Activated CD4-positive, alpha-beta T cell treated with anti-CD3 and anti-CD28 coated beads, Interleukin-2, Interleukin-4, amounts not matched to agents 100 ng/mL and 50 ng/mL, durations not matched to agents 16 hours and 8 hours (primary cell): Measurements from ENCODE around the gene MPG.
"Not testable (repeated sequence)": the region's sequence is repeated elsewhere in the genome, so short reads cannot be mapped to it uniquely, and the experiment has no call there.

Experiments
- DNase-seq: peaks from one replicate; pipeline ENCODE4 v3.0.0-alpha.2; 2020; ENCODE audit warnings: low spot score

MPG gene

DNA sequence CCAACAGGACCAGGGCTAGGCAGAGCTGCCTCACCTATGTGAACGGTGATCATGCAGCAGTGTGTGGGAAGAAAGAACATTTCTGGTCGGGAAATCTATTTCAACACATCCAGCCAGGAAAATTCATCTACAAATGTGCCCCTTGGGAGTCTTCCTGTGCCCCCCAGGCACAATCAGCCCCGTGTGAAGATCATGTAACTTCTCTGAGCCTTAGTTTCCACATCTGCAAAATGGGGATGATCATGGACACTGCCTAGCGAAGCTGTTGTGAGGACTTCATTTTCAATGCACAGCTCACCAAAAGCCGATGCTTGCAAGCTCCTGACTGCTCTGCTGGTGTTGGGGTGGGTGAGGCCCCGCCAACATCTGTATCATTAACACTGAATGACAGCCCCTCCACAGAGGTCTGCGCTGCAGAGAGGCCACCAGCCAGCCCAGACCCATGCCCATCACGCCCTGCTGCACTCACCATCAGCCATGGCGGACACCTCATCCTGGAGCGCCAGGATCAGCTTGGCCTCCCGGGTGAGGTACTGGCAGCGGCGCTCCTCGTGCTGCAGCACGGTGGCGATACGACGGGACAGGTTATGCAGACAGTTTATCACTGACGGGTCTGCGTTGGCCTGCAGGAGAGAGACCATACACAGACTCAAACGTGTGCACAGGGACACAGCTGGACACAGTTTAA, 34.3 kb downstream of the MPG start:
- DNase-seq, result no peak

DNA sequence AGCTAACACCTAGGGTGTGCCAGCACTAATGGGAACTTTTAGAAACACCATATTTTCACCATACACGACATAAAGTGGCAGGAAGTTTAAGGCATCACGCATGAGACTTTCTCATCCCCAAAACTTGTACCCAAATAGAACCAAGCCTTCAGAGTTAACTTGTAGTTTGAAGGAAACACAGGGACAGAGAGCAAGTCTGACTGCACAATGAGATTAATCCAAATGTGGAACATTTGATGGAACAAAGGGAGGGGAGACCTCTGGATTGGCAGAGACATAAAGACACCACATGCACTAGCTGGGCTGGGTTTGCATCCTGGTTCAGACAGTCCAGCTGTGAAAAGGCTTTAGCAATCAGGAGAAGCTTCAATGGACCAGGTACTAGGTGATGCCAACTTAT, 36.3 kb downstream of the MPG start:
- DNase-seq, result no peak

DNA sequence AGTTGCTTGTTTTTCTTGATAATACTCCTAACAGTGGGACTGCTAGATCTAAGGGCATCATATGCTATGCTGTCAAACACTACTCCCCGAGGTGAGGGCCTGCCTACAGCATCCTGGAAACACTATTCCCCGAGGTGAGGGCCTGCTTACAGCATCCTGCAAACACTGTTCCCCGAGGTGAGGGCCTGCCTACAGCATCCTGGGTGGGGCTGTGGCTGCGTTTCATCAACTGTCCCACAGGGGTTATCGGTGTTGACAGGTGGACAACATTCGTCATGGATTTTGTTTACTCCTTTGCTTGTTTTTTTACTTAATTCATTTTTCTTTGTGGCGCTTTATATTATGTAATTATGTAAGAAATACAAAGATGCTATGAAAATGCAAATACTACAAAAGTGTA, 38.0 kb downstream of the MPG start:
- DNase-seq, result no peak

DNA sequence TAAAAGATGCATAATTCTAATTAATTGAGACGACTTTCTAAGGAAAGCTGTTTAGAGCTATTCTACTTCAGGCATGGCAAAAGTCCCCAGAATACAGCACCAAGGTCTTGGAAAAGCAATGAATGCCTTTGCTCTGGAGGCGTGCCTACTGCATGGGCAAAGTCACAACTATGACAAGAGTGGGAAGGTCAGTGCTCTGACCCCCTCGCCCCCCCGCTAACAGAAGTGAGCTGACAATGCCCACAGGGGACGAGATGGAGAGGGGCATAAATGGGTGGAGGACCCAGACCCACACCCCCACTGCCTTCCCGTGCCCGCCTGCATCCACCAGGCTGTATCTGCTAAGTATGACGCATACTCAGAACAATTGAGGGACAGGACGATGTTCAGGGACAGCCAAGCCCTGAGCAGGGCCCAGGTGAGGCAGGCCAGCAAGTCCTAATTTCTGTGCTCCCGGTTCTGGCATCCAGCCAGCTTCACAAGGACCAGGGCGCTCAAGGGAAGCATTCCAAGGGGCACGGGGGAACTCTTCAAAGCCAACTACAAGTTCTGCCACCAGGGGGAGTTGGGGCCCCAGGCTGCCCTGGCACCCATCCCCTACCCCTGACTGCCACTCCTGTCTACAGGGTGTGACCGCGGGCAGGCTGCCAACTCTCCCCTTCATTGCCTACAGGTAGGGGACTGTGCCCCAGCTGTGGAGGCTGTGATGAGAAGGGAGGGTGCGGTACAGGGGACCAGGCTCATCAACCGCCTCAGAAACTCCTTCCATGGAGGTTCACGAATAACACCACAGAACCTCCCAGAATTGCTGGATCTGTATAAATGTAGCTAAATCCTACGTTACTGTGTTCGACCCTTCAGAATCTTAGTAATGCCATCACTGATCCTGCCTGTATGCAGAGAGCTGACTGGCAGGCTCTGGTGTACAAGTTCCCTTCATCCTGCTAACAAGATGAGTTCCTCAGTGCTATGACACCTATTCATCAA, 39.6 kb downstream of the MPG start:
- DNase-seq, result peak; percentile 58

DNA sequence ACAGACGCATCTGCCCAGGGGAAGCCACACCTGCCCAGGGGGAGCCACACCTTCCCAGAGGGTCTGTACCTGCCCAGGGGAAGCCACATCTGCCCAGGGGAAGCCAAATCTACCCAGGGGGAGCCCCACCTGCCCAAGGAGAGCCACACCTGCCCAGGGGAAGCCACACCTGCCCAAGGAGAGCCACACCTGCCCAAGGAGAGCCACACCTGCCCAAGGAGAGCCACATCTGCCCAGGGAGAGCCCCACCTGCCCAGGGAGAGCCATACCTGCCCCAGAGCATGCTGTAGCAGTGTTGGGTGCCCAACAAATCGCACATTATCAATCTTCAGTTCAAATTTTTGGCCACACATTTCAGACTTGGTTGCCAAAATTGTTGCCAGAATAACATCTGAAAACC, 40.8 kb downstream of the MPG start:
- no peak for DNase-seq

DNA sequence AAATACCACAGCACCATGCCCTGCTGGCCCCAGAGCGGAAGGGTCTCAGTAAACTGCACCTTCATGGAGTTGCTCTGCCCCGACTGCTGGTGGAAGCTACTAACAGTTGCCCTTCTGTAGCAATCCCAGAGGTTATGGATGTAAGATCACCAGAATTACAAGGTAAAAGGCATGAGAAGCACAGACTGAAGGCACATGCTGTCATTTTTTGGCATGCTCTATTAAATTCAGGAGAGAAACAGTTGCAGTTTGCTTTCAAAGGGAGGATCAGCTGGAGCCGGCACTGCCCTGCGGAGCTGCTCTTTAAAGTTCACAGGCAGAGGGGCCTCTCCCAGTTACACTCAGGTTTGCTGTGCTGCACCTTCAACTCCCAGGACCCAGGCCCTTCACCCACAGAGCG, 41.3 kb downstream of the MPG start:
- DNase-seq, result no peak

DNA sequence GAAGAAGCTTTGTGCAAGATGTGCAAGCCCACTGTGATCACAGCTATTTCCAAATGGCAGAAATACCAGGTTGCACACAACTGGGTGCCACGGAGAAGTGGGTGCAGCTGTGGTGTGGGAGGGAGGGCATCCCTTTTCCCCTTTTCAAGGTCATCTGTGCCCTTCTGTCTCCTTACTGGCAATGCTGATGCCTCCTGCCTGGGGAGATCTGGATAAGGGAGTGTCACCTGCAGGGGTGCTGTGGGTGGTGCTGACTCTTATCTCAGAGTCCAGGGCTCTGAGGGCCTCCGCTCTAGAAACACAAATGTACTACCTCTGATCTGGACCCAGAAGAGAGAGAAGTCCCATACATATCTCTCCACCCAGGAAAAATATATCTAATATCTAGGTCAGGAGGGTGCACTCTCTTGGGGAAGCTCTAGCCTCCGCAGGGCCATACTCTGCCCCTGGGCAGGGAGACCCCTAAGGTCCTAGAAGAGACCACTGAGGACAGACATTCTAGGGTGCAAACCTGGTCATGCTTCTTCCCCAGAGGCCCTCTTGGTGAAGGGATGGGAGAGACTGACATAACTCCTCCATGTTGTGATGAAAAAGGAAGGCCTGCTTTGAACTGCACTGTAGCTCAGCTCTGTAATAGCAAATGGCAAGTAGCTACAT, 41.9 kb downstream of the MPG start:
- DNase-seq, result no peak

DNA sequence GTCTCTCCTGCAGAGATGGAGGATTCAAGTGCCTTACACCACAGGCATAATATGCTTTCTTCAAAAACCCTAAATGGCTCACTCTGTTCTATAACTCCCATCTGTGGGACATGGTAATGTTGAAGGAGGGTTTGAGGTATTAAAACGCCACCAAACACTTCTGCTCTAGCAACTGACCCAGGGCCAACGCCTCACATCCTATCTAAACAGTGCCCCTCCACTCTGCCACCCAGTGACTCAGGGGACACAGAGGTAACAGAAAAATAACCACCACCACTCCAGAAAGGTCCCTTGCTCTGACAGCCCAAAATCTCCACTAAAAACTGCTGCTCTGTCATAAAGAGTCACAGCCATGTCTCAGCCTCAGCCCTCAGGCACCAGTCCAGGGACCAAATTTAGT, 42.7 kb downstream of the MPG start:
- no peak for DNase-seq

DNA sequence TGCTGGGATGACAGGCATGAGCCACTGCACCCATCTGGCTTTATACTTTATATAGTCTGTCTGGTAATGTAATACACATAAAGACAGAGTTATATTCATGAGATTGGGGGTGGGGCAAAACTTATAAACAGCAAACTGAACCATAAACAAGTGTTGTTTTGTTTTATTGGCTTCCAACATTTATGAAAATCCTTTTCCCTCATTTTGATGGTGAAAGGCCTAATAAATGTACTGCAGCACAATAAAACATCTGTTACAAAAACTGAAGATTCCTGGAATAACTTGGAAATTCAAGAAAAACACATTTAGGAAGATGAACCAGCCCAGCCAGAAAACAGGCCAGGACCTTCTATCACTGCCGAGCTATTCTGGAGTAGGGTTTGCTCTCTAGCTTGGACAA, 44.3 kb downstream of the MPG start:
- DNase-seq, result no peak

DNA sequence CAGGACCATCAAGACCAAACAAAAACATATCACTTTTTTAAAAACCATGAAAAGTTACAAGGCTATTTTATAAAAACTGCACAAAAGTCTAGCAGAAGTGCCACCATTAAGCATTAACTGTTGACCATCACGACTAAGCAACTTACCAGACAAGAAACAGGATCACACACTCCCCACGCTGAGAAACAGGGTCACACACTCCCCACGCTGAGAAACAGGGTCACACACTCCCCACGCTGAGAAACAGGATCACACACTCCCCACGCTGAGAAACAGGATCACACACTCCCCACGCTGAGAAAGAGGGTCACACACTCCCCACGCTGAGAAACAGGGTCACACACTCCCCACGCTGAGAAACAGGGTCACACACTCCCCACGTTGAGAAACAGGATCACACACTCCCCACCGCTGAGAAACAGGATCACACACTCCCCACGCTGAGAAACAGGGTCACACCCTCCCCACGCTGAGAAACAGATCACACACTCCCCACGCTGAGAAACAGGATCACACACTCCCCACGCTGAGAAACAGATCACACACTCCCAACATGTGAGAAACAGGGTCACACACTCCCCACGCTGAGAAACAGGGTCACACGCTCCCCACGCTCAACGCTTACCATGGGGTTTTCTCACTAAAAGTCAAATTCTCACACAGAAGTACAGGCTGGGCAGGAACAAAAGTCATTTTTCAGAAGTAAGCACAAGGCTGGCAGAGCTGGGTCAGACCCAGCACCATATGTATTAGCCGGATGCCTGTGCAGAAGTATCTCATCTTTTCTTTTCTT, 45.7 kb downstream of the MPG start:
- not testable (repeated sequence) for DNase-seq

DNA sequence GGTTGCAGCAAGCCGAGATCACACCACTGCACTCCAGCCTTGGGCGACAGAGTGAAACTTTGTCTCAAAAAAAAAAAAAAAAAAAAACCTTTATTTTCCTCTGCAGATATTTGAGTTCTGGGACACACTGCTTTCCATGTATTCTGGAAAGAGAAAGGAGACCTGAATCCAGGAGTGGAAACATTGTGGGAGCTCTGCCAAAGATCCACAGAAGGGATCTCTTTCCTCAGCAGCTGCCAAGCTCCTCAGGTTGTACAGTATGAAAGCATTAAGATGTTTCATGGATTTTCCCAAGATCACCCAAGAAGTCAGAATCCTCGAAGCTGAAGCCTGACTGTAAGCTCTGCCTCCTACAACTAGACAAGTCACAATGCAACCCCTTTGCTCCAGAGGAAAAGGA, 47.0 kb downstream of the MPG start:
- DNase-seq, result no peak

DNA sequence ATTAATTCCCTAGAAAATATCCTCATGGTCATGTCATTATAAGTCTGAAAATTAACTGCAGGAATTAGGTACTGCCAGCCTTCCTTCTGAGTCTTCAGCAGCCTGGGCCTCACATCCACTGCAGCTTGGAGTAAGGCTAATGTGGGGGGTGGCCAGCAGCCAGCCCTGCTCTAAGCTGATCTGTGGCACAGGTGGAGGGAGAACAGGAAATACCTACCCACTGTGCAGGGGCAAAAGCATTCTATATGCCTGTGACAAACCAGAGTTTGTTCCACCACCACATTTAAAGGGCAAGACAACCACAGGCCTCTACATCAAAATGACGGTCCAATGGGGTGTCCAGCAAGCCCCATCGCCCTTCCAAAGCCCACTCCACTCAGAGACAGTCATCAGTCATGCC, 51.0 kb downstream of the MPG start:
- DNase-seq, result no peak

DNA sequence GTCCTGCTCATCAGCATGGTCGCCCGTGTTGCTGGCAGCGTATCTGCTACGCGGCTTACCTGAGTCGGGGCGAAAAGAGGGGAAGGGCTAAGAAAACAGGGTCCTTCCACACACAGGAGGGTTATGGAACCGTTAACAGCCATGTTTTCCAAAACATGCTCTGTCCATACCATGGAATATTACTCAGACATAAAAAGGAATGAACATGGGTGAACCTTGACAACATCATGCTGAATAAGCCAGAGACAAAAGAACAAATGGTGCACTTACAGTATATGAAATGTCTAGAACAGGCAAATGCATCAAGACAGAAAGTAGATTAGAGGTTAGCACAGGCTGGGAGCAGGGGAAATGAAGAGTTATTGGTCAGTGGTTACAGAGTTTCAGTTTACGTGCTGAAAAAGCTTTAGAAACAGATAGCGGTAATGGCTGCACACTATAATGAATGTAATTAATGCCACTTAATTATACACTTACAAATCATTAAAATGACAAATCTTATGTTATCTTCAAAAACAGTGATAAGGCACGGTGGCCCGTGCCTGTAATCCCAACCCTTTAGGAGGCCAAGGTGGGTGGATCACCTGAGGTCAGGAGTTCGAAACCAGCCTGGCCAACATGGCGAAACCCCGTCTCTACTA, 52.6 kb downstream of the MPG start:
- DNase-seq, result no peak

DNA sequence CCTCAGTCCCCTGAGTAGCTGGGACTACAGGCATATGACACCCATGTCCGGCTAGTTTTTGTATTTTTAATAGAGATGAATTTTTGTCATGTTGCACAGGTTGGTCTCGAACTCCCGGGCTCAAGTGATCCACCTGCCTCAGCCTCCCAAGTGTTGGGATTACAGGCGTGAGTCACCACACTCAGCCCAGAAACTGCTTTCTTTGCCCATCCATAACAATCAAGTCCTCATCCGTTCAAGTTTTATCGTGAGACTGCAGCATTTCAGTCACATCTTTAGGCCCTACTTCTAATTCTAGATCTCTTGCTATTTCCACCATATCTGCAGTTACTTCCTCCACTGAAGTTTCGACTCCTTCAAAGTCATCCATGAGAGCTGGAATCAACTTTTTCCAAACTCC, 54.1 kb downstream of the MPG start:
- DNase-seq, result no peak

DNA sequence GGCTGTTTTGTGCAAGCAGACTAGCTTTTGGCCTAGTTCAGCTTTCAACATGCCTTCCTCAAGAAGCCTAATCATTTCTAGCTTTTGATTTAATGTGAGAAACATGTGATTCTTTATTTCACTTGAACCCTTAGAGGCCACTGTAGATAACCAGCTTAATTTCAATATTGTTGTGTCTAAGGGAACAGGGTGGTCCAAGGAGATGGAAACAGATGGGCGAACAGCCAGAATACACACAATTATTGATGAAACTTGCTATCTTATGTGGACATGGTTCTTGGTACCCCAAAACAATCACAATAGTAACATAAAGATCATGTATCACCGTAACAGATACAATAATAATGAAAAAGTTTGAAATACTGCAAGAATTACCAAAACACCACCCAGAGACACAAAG, 55.7 kb downstream of the MPG start:
- no peak for DNase-seq
